ENCODE results near the gene HDHD2.

HDHD2 gene

GRCh38 chr18:47121146-47121545, 29.2 kb downstream of the HDHD2 start:
- TF ChIP-seq SUZ12 (IDR thresholded peaks at IDR 0.05): no peak
- TF ChIP-seq L3MBTL2 (conservative IDR thresholded peaks at IDR 0.05): no peak
- no peak for TF ChIP-seq PKNOX1 (IDR thresholded peaks at IDR 0.05)
- no peak for TF ChIP-seq ZNF384 (IDR thresholded peaks at IDR 0.05)
- TF ChIP-seq FOXM1 (IDR thresholded peaks at IDR 0.05; ENCODE audit: borderline replicate concordance): no peak
- no peak for TF ChIP-seq ELF4 (IDR thresholded peaks at IDR 0.05)
- no peak for TF ChIP-seq TARDBP (IDR thresholded peaks at IDR 0.05)
- TF ChIP-seq BHLHE40 (IDR thresholded peaks at IDR 0.05; ENCODE audit: borderline replicate concordance): no peak
- TF ChIP-seq LEF1 (IDR thresholded peaks at IDR 0.05; ENCODE audit: borderline replicate concordance): no peak
- DNase-seq (ENCODE audit: extremely low spot score): no peak
- ChIA-PET POLR2A (no interaction called here), CTCF (no interaction called here)

DNA sequence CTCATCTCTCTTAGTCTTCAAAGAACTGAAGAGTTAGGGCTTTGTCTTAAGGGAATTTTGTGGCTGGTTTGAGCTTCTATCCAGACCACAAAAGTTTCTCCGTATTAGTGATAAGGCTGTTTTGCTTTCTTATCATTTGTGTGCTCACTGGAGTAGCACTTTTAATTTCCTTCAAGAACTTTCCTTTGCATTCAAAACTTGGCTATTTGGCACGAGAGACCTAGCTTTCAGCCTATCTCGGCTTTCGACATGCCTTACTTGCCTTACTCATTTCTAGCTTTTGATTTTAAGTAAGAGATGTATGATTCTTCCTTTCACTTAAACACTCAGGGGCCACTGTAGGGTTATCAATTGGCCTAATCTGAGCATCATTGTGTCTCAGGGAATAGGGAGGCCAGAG, 29.9 kb downstream of the HDHD2 start:
- no peak for DNase-seq (ENCODE audit: extremely low spot score)
- TF ChIP-seq CTBP1 (IDR thresholded peaks at IDR 0.05; ENCODE audit: borderline replicate concordance) (no peak), HDGF (IDR thresholded peaks at IDR 0.05; ENCODE audit: borderline replicate concordance) (no peak), PKNOX1 (IDR thresholded peaks at IDR 0.05) (no peak), TARDBP (IDR thresholded peaks at IDR 0.05) (no peak), LEF1 (IDR thresholded peaks at IDR 0.05; ENCODE audit: borderline replicate concordance) (no peak), L3MBTL2 (conservative IDR thresholded peaks at IDR 0.05) (no peak), FOXM1 (IDR thresholded peaks at IDR 0.05; ENCODE audit: borderline replicate concordance) (no peak), FOXA1 (IDR thresholded peaks at IDR 0.05) (no peak), ELF4 (IDR thresholded peaks at IDR 0.05) (no peak), ZNF384 (IDR thresholded peaks at IDR 0.05) (no peak), ARNT (IDR thresholded peaks at IDR 0.05) (no peak), BHLHE40 (IDR thresholded peaks at IDR 0.05; ENCODE audit: borderline replicate concordance) (no peak), FOXK2 (IDR thresholded peaks at IDR 0.05) (no peak), SUZ12 (IDR thresholded peaks at IDR 0.05) (no peak), NFRKB (IDR thresholded peaks at IDR 0.05) (no peak), SP1 (IDR thresholded peaks at IDR 0.05) (no peak)
- POLR2A ChIA-PET: interaction anchor here (1.3 kb wide), 1 partner anchor 29 kb away, joined by 3 read pairs; no protein-coding TSS in a partner anchor
- CTCF ChIA-PET: no interaction called here

GRCh38 chr18:47118981-47119380, 31.3 kb downstream of the HDHD2 start:
- DNase-seq (ENCODE audit: extremely low spot score): no peak
- TF ChIP-seq NFRKB (IDR thresholded peaks at IDR 0.05) (no peak), SP1 (IDR thresholded peaks at IDR 0.05) (no peak)
- ChIA-PET POLR2A (interaction anchor here (1.3 kb wide), 1 partner anchor 31 kb away, joined by 3 read pairs; no protein-coding TSS in a partner anchor), CTCF (no interaction called here)

- POLR2A ChIA-PET: no interaction called here
- TF ChIP-seq TARDBP (IDR thresholded peaks at IDR 0.05): no peak
- no peak for TF ChIP-seq PKNOX1 (IDR thresholded peaks at IDR 0.05)
- TF ChIP-seq HDGF (IDR thresholded peaks at IDR 0.05; ENCODE audit: borderline replicate concordance): no peak
- no peak for TF ChIP-seq FOXA1 (IDR thresholded peaks at IDR 0.05)
- no peak for TF ChIP-seq LEF1 (IDR thresholded peaks at IDR 0.05; ENCODE audit: borderline replicate concordance)
- no peak for TF ChIP-seq ZNF384 (IDR thresholded peaks at IDR 0.05)
- TF ChIP-seq NFRKB (IDR thresholded peaks at IDR 0.05): no peak
- no peak for TF ChIP-seq BHLHE40 (IDR thresholded peaks at IDR 0.05; ENCODE audit: borderline replicate concordance)
- TF ChIP-seq FOXK2 (IDR thresholded peaks at IDR 0.05): no peak
- no peak for TF ChIP-seq ELF4 (IDR thresholded peaks at IDR 0.05)
- TF ChIP-seq SUZ12 (IDR thresholded peaks at IDR 0.05): no peak
- no peak for TF ChIP-seq L3MBTL2 (conservative IDR thresholded peaks at IDR 0.05)
- no peak for TF ChIP-seq CTBP1 (IDR thresholded peaks at IDR 0.05; ENCODE audit: borderline replicate concordance)
- TF ChIP-seq FOXM1 (IDR thresholded peaks at IDR 0.05; ENCODE audit: borderline replicate concordance): no peak
- no peak for TF ChIP-seq SP1 (IDR thresholded peaks at IDR 0.05)
- CTCF ChIA-PET: no interaction called here
- no peak for DNase-seq (ENCODE audit: extremely low spot score)
Observed at GRCh38 chr18:47115205-47115604, 35.1 kb downstream of the HDHD2 start.

GRCh38 chr18:47113796-47114540, 36.3 kb downstream of the HDHD2 start:
- ChIA-PET POLR2A (interaction anchor here (1.7 kb wide), 1 partner anchor 36 kb away, joined by 6 read pairs; the partner anchor contains the start of gene HDHD2), CTCF (no interaction called here)
- no peak for DNase-seq (ENCODE audit: extremely low spot score)
- TF ChIP-seq PKNOX1 (IDR thresholded peaks at IDR 0.05) (no peak), FOXA1 (IDR thresholded peaks at IDR 0.05) (no peak), LEF1 (IDR thresholded peaks at IDR 0.05; ENCODE audit: borderline replicate concordance) (no peak), HDGF (IDR thresholded peaks at IDR 0.05; ENCODE audit: borderline replicate concordance) (no peak), ELF4 (IDR thresholded peaks at IDR 0.05) (no peak), SUZ12 (IDR thresholded peaks at IDR 0.05) (no peak), FOXM1 (IDR thresholded peaks at IDR 0.05; ENCODE audit: borderline replicate concordance) (no peak), CTBP1 (IDR thresholded peaks at IDR 0.05; ENCODE audit: borderline replicate concordance) (no peak), FOXK2 (IDR thresholded peaks at IDR 0.05) (no peak), SP1 (IDR thresholded peaks at IDR 0.05) (no peak), L3MBTL2 (conservative IDR thresholded peaks at IDR 0.05) (no peak), TARDBP (IDR thresholded peaks at IDR 0.05) (no peak), BHLHE40 (IDR thresholded peaks at IDR 0.05; ENCODE audit: borderline replicate concordance) (no peak), ZNF384 (IDR thresholded peaks at IDR 0.05) (no peak), NFRKB (IDR thresholded peaks at IDR 0.05) (no peak), ARNT (IDR thresholded peaks at IDR 0.05) (no peak)

Data from HEK293T (cell line).